ENCODE measurements around the gene STK32B. TPM values are rescaled to one million over a fixed set of nuclear protein-coding genes. Genes with fewer than 3 reads are reported as not detected.

The STK32B gene
- total and polyA plus RNA-seq, 2 experiments from 2014 or later, result 0.71 to 2.3 TPM

GRCh38 chr4:5030221-5030620, 21.1 kb upstream of the STK32B start (continued):
- TF ChIP-seq REST (IDR thresholded peaks at IDR 0.05; ENCODE audit: unreplicated experiment), result no peak
- no peak for TF ChIP-seq ETS1 (IDR thresholded peaks at IDR 0.05)
- TF ChIP-seq ZNF331 (CRISPR knock-in tag; IDR thresholded peaks at IDR 0.05; ENCODE audit: low read depth), result no peak
- no peak for TF ChIP-seq ZNF114 (CRISPR knock-in tag; IDR thresholded peaks at IDR 0.05)

- Mint-ChIP-seq H3K27ac (no peak overlapping the region), H3K4me1 (no peaks in the 10 kb centered on the region; the same call in 2 of the 3 replicates), H3K9me3 (no peaks in the 10 kb centered on the region), H3K4me3 (no peak overlapping the region), H3K27me3 (ENCODE audit: insufficient read depth, low read depth, poor library complexity) (no peaks in the 10 kb centered on the region), H3K36me3 (ENCODE audit: low read depth) (no peaks in the 10 kb centered on the region)
- Histone ChIP-seq H3K36me3 (ENCODE audit: insufficient read depth) (no peaks in the 10 kb centered on the region), H3K4me3 (no peak overlapping the region), H2AFZ (no peak overlapping the region), H3K4me1 (ENCODE audit: insufficient read depth) (no peaks in the 10 kb centered on the region), H3F3A (replicated peaks; ENCODE audit: low read depth) (no peaks in the 10 kb centered on the region), H3K9me2 (ENCODE audit: insufficient read depth) (no peaks in the 10 kb centered on the region), H3K27ac (ENCODE audit: low read depth) (no peak overlapping the region), H3K79me2 (replicated peaks; ENCODE audit: insufficient read depth) (no peaks in the 10 kb centered on the region), H3K4me2 (no peak overlapping the region), H3K27me3 (ENCODE audit: insufficient read depth) (no peaks in the 10 kb centered on the region), H4K20me1 (replicated peaks; ENCODE audit: insufficient read depth) (no peaks in the 10 kb centered on the region)
- ATAC-seq (no peak), DNase-seq (ENCODE audit: low spot score) (no peak)
- TF ChIP-seq POLR2AphosphoS5 (IDR thresholded peaks at IDR 0.05; ENCODE audit: low read depth) (no peak), EZH2 (IDR thresholded peaks at IDR 0.05; ENCODE audit: low read depth, unreplicated experiment) (no peak), NANOG (IDR thresholded peaks at IDR 0.05; ENCODE audit: borderline replicate concordance) (no peak), ZNF114 (CRISPR knock-in tag; IDR thresholded peaks at IDR 0.05) (no peak), ZNF462 (CRISPR knock-in tag; IDR thresholded peaks at IDR 0.05) (no peak), STAT1 (IDR thresholded peaks at IDR 0.05; ENCODE audit: unreplicated experiment) (no peak), ZNF331 (CRISPR knock-in tag; IDR thresholded peaks at IDR 0.05; ENCODE audit: low read depth) (no peak), ETS1 (IDR thresholded peaks at IDR 0.05) (no peak), EZH2phosphoT487 (IDR thresholded peaks at IDR 0.05; ENCODE audit: unreplicated experiment) (no peak), CTCF (conservative IDR thresholded peaks at IDR 0.05; ENCODE audit: low read depth in 2 of 2) (no peak), JUNB (IDR thresholded peaks at IDR 0.05; ENCODE audit: unreplicated experiment) (no peak)
These were observed 20.4 kb upstream of the STK32B start for GRCh38 chr4:5030927-5031326.
